ENCODE data around the gene PEMT.

PEMT gene

GRCh38 chr17:17460038-17460437 is 131.5 kb downstream of the PEMT start:
- Histone ChIP-seq H3K36me3 (ENCODE audit: insufficient read depth, low read length) (no peaks in the 10 kb centered on the region), H3K4me3 (ENCODE audit: low read depth, low read length) (no peak overlapping the region), H2AFZ (ENCODE audit: low read length, unreplicated experiment) (no peak overlapping the region), H3K27me3 (ENCODE audit: insufficient read depth, low read length) (peaks cover 17% of the 10 kb centered on the region; the same call in 1 of the 2 replicates), H3K27ac (ENCODE audit: low read depth, low read length) (no peak overlapping the region), H3K79me2 (ENCODE audit: control insufficient read depth, insufficient read depth, low read length, unreplicated experiment) (no peaks in the 10 kb centered on the region), H3K4me1 (ENCODE audit: control insufficient read depth, insufficient read depth, low read length, unreplicated experiment) (no peaks in the 10 kb centered on the region)

- Histone ChIP-seq H3K4me1 (ENCODE audit: control insufficient read depth, insufficient read depth, low read length, unreplicated experiment) (no peaks in the 10 kb centered on the region), H3K27ac (ENCODE audit: low read depth, low read length) (no peak overlapping the region), H3K4me3 (ENCODE audit: low read depth, low read length) (no peak overlapping the region), H3K36me3 (ENCODE audit: insufficient read depth, low read length) (no peaks in the 10 kb centered on the region), H3K27me3 (ENCODE audit: insufficient read depth, low read length) (peaks cover 3% of the 10 kb centered on the region; the same call in 1 of the 2 replicates), H3K79me2 (ENCODE audit: control insufficient read depth, insufficient read depth, low read length, unreplicated experiment) (no peaks in the 10 kb centered on the region), H2AFZ (ENCODE audit: low read length, unreplicated experiment) (no peak overlapping the region)
Observed at GRCh38 chr17:17457680-17458079, 133.8 kb downstream of the PEMT start.

- Histone ChIP-seq H2AFZ (ENCODE audit: low read length, unreplicated experiment) (no peak overlapping the region), H3K27ac (ENCODE audit: low read depth, low read length) (no peak overlapping the region)
Observed at GRCh38 chr17:17456251-17456650, 135.3 kb downstream of the PEMT start.

More at GRCh38 chr17:17456251-17456650, 135.3 kb downstream of the PEMT start:
- no peak overlapping the region for H3K4me3 ChIP-seq (ENCODE audit: low read depth, low read length)
- no peaks in the 10 kb centered on the region for H3K36me3 ChIP-seq (ENCODE audit: insufficient read depth, low read length)
- peaks cover 3% of the 10 kb centered on the region; the same call in 1 of the 2 replicates for H3K27me3 ChIP-seq (ENCODE audit: insufficient read depth, low read length)
- no peaks in the 10 kb centered on the region for H3K4me1 ChIP-seq (ENCODE audit: control insufficient read depth, insufficient read depth, low read length, unreplicated experiment)
- H3K79me2 ChIP-seq (ENCODE audit: control insufficient read depth, insufficient read depth, low read length, unreplicated experiment): no peaks in the 10 kb centered on the region

Data from ACC112 (cell line).